Peyer's patch (tissue), 4 donors: ENCODE measurements around the gene SLC6A3.

Source experiments
- CTCF ChIP-seq, 6 experiments: fragments of 450-650 bp in 4 of 6; fragments of 200-600 bp in 2 of 6; sonication (generic) in 1 of 6; IDR thresholded peaks; one replicate each; pipeline ENCODE4 v1.5.1; 2017 to 2019; ENCODE audit warnings: antibody characterized with exemption in 6 of 6, mild to moderate bottlenecking in 3 of 6, moderate library complexity in 1 of 6
- POLR2A ChIP-seq, 2 donors: fragments of 450-650 bp; IDR thresholded peaks; one replicate each; pipeline ENCODE4 v1.5.1; 2017; ENCODE audit warnings: antibody characterized with exemption in 2 of 2, mild to moderate bottlenecking in 2 of 2, moderate library complexity in 2 of 2

- TF ChIP-seq CTCF (IDR thresholded peaks at IDR 0.05) (peak; percentile 62 to 88 (median 80)), POLR2A (IDR thresholded peaks at IDR 0.05) (no peak)
Observed at GRCh38 chr5:1380011-1380817, 65.0 kb downstream of the SLC6A3 start.
